ENCODE measurements around the gene TXNDC17.

DNA sequence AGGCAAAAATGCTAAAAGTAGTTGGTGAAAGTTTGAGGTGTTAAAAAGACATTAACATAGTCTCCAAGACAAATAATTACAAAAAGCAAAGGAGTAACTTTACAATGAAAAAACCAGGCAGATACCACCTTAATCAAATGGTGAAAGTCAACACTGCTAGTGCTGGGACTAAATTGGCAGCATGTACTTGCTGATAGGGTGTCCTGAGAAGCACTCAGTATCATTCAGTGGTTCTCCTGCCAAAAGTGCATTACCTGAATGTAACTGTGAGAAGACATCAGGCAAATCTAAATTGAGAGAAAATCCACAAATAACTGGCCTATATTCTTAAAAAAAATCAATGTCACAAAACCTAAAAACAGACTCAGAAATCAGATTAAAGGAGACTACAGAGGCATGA, 8.3 kb upstream of the TXNDC17 start:
- TF ChIP-seq, protein P1, sequence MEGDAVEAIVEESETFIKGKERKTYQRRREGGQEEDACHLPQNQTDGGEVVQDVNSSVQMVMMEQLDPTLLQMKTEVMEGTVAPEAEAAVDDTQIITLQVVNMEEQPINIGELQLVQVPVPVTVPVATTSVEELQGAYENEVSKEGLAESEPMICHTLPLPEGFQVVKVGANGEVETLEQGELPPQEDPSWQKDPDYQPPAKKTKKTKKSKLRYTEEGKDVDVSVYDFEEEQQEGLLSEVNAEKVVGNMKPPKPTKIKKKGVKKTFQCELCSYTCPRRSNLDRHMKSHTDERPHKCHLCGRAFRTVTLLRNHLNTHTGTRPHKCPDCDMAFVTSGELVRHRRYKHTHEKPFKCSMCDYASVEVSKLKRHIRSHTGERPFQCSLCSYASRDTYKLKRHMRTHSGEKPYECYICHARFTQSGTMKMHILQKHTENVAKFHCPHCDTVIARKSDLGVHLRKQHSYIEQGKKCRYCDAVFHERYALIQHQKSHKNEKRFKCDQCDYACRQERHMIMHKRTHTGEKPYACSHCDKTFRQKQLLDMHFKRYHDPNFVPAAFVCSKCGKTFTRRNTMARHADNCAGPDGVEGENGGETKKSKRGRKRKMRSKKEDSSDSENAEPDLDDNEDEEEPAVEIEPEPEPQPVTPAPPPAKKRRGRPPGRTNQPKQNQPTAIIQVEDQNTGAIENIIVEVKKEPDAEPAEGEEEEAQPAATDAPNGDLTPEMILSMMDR (IDR thresholded peaks at IDR 0.05), result no peak
- TF ChIP-seq POLR2A (IDR thresholded peaks at IDR 0.05), result no peak

Data from tibial nerve (tissue), 3 donors.